Ishikawa (cell line): Measurements from ENCODE around the gene PREP.

Experiments used
- CEBPB ChIP-seq: IDR thresholded peaks from 2 replicates; pipeline ENCODE4 v1.6.1; 2012
- CREB1 ChIP-seq: IDR thresholded peaks from 2 replicates; pipeline ENCODE4 v1.6.1; 2012; ENCODE audit warnings: low read depth
- EP300 ChIP-seq: IDR thresholded peaks from 2 replicates; pipeline ENCODE4 v1.6.1; 2012; ENCODE audit warnings: borderline replicate concordance
- NFIC ChIP-seq: IDR thresholded peaks from 2 replicates; pipeline ENCODE4 v1.6.1; 2012
- TAF1 ChIP-seq: IDR thresholded peaks from 2 replicates; pipeline ENCODE4 v1.6.1; 2012; ENCODE audit warnings: low read depth, mild to moderate bottlenecking
- TCF12 ChIP-seq: IDR thresholded peaks from 2 replicates; pipeline ENCODE4 v1.6.1; 2012; ENCODE audit warnings: low read depth
- TEAD4 ChIP-seq: IDR thresholded peaks from 2 replicates; pipeline ENCODE4 v1.6.1; 2012
- USF1 ChIP-seq: IDR thresholded peaks from 2 replicates; pipeline ENCODE4 v1.6.1; 2012
- ZBTB7A ChIP-seq: IDR thresholded peaks from 2 replicates; pipeline ENCODE4 v1.6.1; 2012; ENCODE audit warnings: low read depth
- TF ChIP-seq, protein P1 (sequence below): IDR thresholded peaks from 2 replicates; pipeline ENCODE4 v1.6.1; 2012; ENCODE audit warnings: low read depth, mild to moderate bottlenecking

- TF ChIP-seq CEBPB (no peak), TEAD4 (no peak), EP300 (no peak), NFIC (no peak), CREB1 (no peak), USF1 (no peak), TAF1 (no peak), TCF12 (no peak), ZBTB7A (no peak)
- TF ChIP-seq, protein P1, sequence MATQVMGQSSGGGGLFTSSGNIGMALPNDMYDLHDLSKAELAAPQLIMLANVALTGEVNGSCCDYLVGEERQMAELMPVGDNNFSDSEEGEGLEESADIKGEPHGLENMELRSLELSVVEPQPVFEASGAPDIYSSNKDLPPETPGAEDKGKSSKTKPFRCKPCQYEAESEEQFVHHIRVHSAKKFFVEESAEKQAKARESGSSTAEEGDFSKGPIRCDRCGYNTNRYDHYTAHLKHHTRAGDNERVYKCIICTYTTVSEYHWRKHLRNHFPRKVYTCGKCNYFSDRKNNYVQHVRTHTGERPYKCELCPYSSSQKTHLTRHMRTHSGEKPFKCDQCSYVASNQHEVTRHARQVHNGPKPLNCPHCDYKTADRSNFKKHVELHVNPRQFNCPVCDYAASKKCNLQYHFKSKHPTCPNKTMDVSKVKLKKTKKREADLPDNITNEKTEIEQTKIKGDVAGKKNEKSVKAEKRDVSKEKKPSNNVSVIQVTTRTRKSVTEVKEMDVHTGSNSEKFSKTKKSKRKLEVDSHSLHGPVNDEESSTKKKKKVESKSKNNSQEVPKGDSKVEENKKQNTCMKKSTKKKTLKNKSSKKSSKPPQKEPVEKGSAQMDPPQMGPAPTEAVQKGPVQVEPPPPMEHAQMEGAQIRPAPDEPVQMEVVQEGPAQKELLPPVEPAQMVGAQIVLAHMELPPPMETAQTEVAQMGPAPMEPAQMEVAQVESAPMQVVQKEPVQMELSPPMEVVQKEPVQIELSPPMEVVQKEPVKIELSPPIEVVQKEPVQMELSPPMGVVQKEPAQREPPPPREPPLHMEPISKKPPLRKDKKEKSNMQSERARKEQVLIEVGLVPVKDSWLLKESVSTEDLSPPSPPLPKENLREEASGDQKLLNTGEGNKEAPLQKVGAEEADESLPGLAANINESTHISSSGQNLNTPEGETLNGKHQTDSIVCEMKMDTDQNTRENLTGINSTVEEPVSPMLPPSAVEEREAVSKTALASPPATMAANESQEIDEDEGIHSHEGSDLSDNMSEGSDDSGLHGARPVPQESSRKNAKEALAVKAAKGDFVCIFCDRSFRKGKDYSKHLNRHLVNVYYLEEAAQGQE, result no peak
Measured at GRCh38 chr6:105445481-105445880, 42.6 kb upstream of the PREP start.
